ENCODE measurements around the gene SHLD1. TPM values are rescaled to one million over a fixed set of nuclear protein-coding genes. Genes with fewer than 3 reads are reported as not detected.

The SHLD1 gene
- polyA plus RNA-seq, 1 donor (not counting 4 experiments of a cell fraction or from before 2014, with no cell fraction given), result 3.2 TPM

GRCh38 chr20:5714261-5715041, 35.8 kb upstream of the SHLD1 start:
- peaks cover 4% of the 10 kb centered on the region for H3K27me3 ChIP-seq (ENCODE audit: control insufficient read depth, extremely low read depth, insufficient read depth, low read length)
- dilution Hi-C loops (cut with MboI; ENCODE audit: extremely low pct_ligation_motif_present, low sequenced_read_pairs), result no loop called here
- no peaks in the 10 kb centered on the region for H3K9me1 ChIP-seq (ENCODE audit: control insufficient read depth, extremely low read depth, insufficient read depth, low read length)
- no peak overlapping the region for H3K4me3 ChIP-seq (ENCODE audit: control insufficient read depth in 2 of 3, extremely low read depth in 1 of 3, insufficient read depth in 2 of 3, low read depth in 1 of 3, low read length in 3 of 3)
- peak; percentile 60 for FAIRE-seq
- peaks cover 6% of the 10 kb centered on the region for H3K4me1 ChIP-seq (ENCODE audit: control insufficient read depth, extremely low read depth, insufficient read depth, low read length)
- TF ChIP-seq EZH2 (IDR thresholded peaks at IDR 0.05; ENCODE audit: low read length) (no peak), CTCF (optimal IDR thresholded peaks at IDR 0.05 in 1 of 3, IDR thresholded peaks at IDR 0.05 in 1 of 3, conservative IDR thresholded peaks at IDR 0.05 in 1 of 3; ENCODE audit: extremely low read depth in 1 of 3, insufficient read depth in 2 of 3, low read length in 3 of 3) (no peak)
- no peak overlapping the region for H2AFZ ChIP-seq (ENCODE audit: control insufficient read depth, low read length)
- no peak overlapping the region for H3K4me2 ChIP-seq (ENCODE audit: control insufficient read depth, extremely low read depth, insufficient read depth, low read depth, low read length)
- DNase-seq (ENCODE audit: low read depth, low spot score), result peak; percentile 26
- no peak overlapping the region for H3K9ac ChIP-seq (ENCODE audit: control insufficient read depth, extremely low read depth, insufficient read depth, low read length)
- H4K20me1 ChIP-seq (ENCODE audit: control insufficient read depth, extremely low read depth, insufficient read depth, low read length), result no peaks in the 10 kb centered on the region
- H3K79me2 ChIP-seq (ENCODE audit: control insufficient read depth, insufficient read depth, low read length), result no peaks in the 10 kb centered on the region
- no peaks in the 10 kb centered on the region for H3K36me3 ChIP-seq (ENCODE audit: control insufficient read depth in 2 of 2, extremely low read depth in 1 of 2, insufficient read depth in 2 of 2, low read length in 2 of 2)
- H3K27ac ChIP-seq (ENCODE audit: control insufficient read depth, insufficient read depth, low read length), result no peak overlapping the region
- H3K9me3 ChIP-seq (ENCODE audit: control insufficient read depth, low read depth, low read length), result no peaks in the 10 kb centered on the region

DNA sequence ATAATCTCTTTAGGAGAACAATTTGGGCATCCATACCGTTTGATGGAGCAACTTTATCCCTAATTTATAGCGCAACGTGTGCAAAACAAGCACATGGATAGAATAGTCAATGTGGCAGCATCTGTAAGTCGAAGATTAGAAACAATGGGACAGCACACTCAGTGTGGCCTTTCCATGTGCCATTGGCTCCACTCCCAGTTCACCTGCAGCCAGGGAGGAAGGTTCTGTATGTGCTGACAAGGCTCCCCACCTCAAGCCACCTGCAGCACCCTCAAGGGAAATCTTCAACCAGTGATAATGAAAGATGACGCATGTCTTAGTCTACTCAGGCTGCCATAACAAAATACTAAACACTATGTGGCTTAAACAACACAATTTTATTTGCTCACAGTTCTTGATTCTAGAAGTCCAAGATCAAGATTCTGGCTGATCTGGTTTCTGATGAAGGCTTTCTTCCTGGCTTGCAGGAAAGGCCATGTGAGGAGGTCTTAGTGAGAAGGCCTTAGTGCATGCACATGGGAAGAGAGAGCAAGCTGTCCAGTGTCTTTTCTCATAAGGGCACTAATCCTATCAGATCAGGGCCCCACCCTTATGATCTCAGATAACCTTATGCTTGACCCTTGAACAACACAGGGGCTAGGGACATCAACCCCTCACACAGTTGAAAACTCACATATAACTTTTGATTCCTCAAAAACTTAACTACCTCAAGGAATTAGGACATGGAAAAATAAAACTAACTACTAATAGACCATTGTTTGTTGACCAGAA, 34.9 kb upstream of the SHLD1 start:
- H3K36me3 ChIP-seq (ENCODE audit: control insufficient read depth in 2 of 2, extremely low read depth in 1 of 2, insufficient read depth in 2 of 2, low read length in 2 of 2), result no peaks in the 10 kb centered on the region
- no peak overlapping the region for H3K27ac ChIP-seq (ENCODE audit: control insufficient read depth, insufficient read depth, low read length)
- no peak for DNase-seq (ENCODE audit: low read depth, low spot score)
- no peaks in the 10 kb centered on the region for H3K9me1 ChIP-seq (ENCODE audit: control insufficient read depth, extremely low read depth, insufficient read depth, low read length)
- no peaks in the 10 kb centered on the region for H4K20me1 ChIP-seq (ENCODE audit: control insufficient read depth, extremely low read depth, insufficient read depth, low read length)
- H3K4me3 ChIP-seq (ENCODE audit: control insufficient read depth in 2 of 3, extremely low read depth in 1 of 3, insufficient read depth in 2 of 3, low read depth in 1 of 3, low read length in 3 of 3), result no peak overlapping the region
- no peak for FAIRE-seq
- dilution Hi-C loops (cut with MboI; ENCODE audit: extremely low pct_ligation_motif_present, low sequenced_read_pairs), result no loop called here
- H2AFZ ChIP-seq (ENCODE audit: control insufficient read depth, low read length), result no peak overlapping the region
- H3K9ac ChIP-seq (ENCODE audit: control insufficient read depth, extremely low read depth, insufficient read depth, low read length), result no peak overlapping the region
- no peak overlapping the region for H3K4me2 ChIP-seq (ENCODE audit: control insufficient read depth, extremely low read depth, insufficient read depth, low read depth, low read length)
- peaks cover 6% of the 10 kb centered on the region for H3K4me1 ChIP-seq (ENCODE audit: control insufficient read depth, extremely low read depth, insufficient read depth, low read length)
- TF ChIP-seq CTCF (optimal IDR thresholded peaks at IDR 0.05 in 1 of 3, IDR thresholded peaks at IDR 0.05 in 1 of 3, conservative IDR thresholded peaks at IDR 0.05 in 1 of 3; ENCODE audit: extremely low read depth in 1 of 3, insufficient read depth in 2 of 3, low read length in 3 of 3), result no peak
- TF ChIP-seq EZH2 (IDR thresholded peaks at IDR 0.05; ENCODE audit: low read length), result no peak
- H3K79me2 ChIP-seq (ENCODE audit: control insufficient read depth, insufficient read depth, low read length), result no peaks in the 10 kb centered on the region
- H3K9me3 ChIP-seq (ENCODE audit: control insufficient read depth, low read depth, low read length), result no peaks in the 10 kb centered on the region
- H3K27me3 ChIP-seq (ENCODE audit: control insufficient read depth, extremely low read depth, insufficient read depth, low read length), result peaks cover 4% of the 10 kb centered on the region

All from keratinocyte (primary cell).